Kidney (tissue), 14 donors: ENCODE results near the gene RHBDL1. TPM values are rescaled to one million over a fixed set of nuclear protein-coding genes. Genes with fewer than 3 reads are reported as not detected.

Experiments used
- DNase-seq, 5 donors: peaks; one replicate each; pipeline ENCODE4 v3.0.0-alpha.2; 2013 to 2020
- FAIRE-seq: peaks from 2 replicates; lab custom pipeline; 2012; peaks lifted over from hg19 to GRCh38; lab: Jason Lieb, UNC
- H3K27ac ChIP-seq, 2 donors: one replicate each; pipeline ENCODE4 v1.7.0; 2013; ENCODE audit warnings: low read depth in 2 of 2, low read length in 2 of 2, inconsistent platforms in 1 of 2
- H3K27me3 ChIP-seq: one replicate; pipeline ENCODE4 v1.7.1; 2013; ENCODE audit warnings: low read length, inconsistent platforms; ENCODE audit not compliant: control insufficient read depth, insufficient read depth
- H3K36me3 ChIP-seq, 3 donors: one replicate each; pipeline versions ENCODE4 v1.7.0 to v1.7.1; 2013; ENCODE audit warnings: low read length in 3 of 3, control low read depth in 1 of 3, inconsistent platforms in 1 of 3; ENCODE audit not compliant: insufficient read depth in 3 of 3, control insufficient read depth in 2 of 3
- H3K4me1 ChIP-seq, 3 donors: one replicate each; pipeline versions ENCODE4 v1.7.0 to v1.7.1; 2013; ENCODE audit warnings: low read length in 3 of 3, inconsistent platforms in 1 of 3, low read depth in 1 of 3; ENCODE audit not compliant: control insufficient read depth in 2 of 3, insufficient read depth in 2 of 3
- H3K4me3 ChIP-seq, 3 donors: one replicate each; pipeline versions ENCODE4 v1.7.0 to v1.8.1; 2013; ENCODE audit warnings: low read length in 3 of 3, control low read depth in 1 of 3, inconsistent platforms in 1 of 3
- H3K9ac ChIP-seq, 3 donors: one replicate each; pipeline versions ENCODE4 v1.7.0 to v1.7.1; 2013; ENCODE audit warnings: low read length in 3 of 3, control low read depth in 1 of 3, inconsistent platforms in 1 of 3
- H3K9me3 ChIP-seq, 3 donors: one replicate each; pipeline versions ENCODE4 v1.7.0 to v1.7.1; 2013; ENCODE audit warnings: low read length in 3 of 3, control low read depth in 1 of 3, inconsistent platforms in 1 of 3; ENCODE audit not compliant: control insufficient read depth in 2 of 3, insufficient read depth in 1 of 3
- CTCF ChIP-seq: IDR thresholded peaks from 3 replicates; pipeline ENCODE4 v1.5.1; 2012; ENCODE audit warnings: mild to moderate bottlenecking, moderate library complexity, borderline replicate concordance; ENCODE audit not compliant: insufficient read depth; ENCODE audit errors: extremely low read depth
- intact Hi-C: fragments of 100-400 bp; cut with DNase I; formaldehyde crosslinking; loops from one replicate; pipeline ENCODE4 v1.11.1; 2022
- polyA plus RNA-seq: library from polyadenylated mRNA; stranded (reverse); fragments of 350-450 nt; fragmentation: Illumina TruSeq; extraction: RNeasy Lipid Tissue Mini Kit (QIAGEN cat#74804); gene quantifications from one replicate; pipeline ENCODE4 v1.2.3, GENCODE V29; 2014; ENCODE audit warnings: low read depth, low replicate concordance; ENCODE audit not compliant: insufficient read depth
- total RNA-seq: library from RNA; stranded (reverse); fragmentation: NEBNext Ultra II Directional; extraction: Animal tissue kit (Norgen Biotek cat#: 25700); gene quantifications from one replicate; pipeline ENCODE4 v1.2.1, GENCODE V29; 2021
- donor health status: control.
- donor health status: control.
- donor health status: control.
- donor health status: control.
- donor health status: control.
- donor health status: DM: yes; HTN: yes; CAD: no.
- donor health status: Normal renal cell carcinoma (clear cell type).

RHBDL1 gene
- total and polyA plus RNA-seq, 2 donors from 2014 or later: 0.88 to 9.7 TPM

GRCh38 chr16:634051-634670, 41.3 kb upstream of the RHBDL1 start:
- H3K9me3 ChIP-seq: no peaks in the 10 kb centered on the region
- no peak for DNase-seq
- no peak for FAIRE-seq

GRCh38 chr16:634996-635395, 40.5 kb upstream of the RHBDL1 start:
- Histone ChIP-seq H3K27me3 (no peaks in the 10 kb centered on the region), H3K36me3 (no peaks in the 10 kb centered on the region), H3K4me3 (peak overlapping the region in 1 of 3 donors; percentile 86), H3K9ac (peak overlapping the region in 1 of 3 donors; percentile 19), H3K27ac (no peak overlapping the region), H3K4me1 (peaks cover 0 to 33% (median 5%) of the 10 kb centered on the region in 3 donors), H3K9me3 (no peaks in the 10 kb centered on the region)
- TF ChIP-seq CTCF: no peak
- intact Hi-C loops: no loop called here
- DNase-seq (no peak), FAIRE-seq (no peak)

More at GRCh38 chr16:634051-634670, 41.3 kb upstream of the RHBDL1 start:
- Histone ChIP-seq H3K9ac (no peak overlapping the region), H3K27ac (no peak overlapping the region), H3K4me1 (peaks cover 0 to 40% (median 8%) of the 10 kb centered on the region in 3 donors), H3K27me3 (no peaks in the 10 kb centered on the region), H3K36me3 (no peaks in the 10 kb centered on the region), H3K4me3 (no peak overlapping the region)
- TF ChIP-seq CTCF: no peak
- intact Hi-C loops: no loop called here

- Histone ChIP-seq H3K27me3 (no peaks in the 10 kb centered on the region), H3K36me3 (no peaks in the 10 kb centered on the region), H3K9ac (peak overlapping the region in 2 of 3 donors; percentile 48 to 96), H3K9me3 (no peaks in the 10 kb centered on the region), H3K4me3 (peak overlapping the region; percentile 84 to 88 (median 86)), H3K4me1 (peaks cover 0 to 26% (median 0%) of the 10 kb centered on the region in 3 donors), H3K27ac (peak overlapping the region; percentile 99)
- DNase-seq: no peak
- intact Hi-C loops: no loop called here
- no peak for FAIRE-seq
- TF ChIP-seq CTCF: no peak
Observed at GRCh38 chr16:635573-636205, 39.8 kb upstream of the RHBDL1 start.
